Activated naive CD4-positive, alpha-beta T cell treated with anti-CD3 and anti-CD28 coated beads, Interleukin-2, amount 10 ng/mL, durations not matched to agents 7 days and 5 days (primary cell): ENCODE data around the gene DBET.
"Not testable (repeated sequence)": the region's sequence is repeated elsewhere in the genome, so short reads cannot be mapped to it uniquely, and the experiment has no call there.

ENCODE experiments used
- CTCF ChIA-PET: fragments of 350-600 bp; sonication (Branson Sonifier 250); formaldehyde crosslinking; loops from one replicate; lab custom pipeline; 2021; ENCODE audit warnings: antibody characterized with exemption; lab: Charles Lee
- DNase-seq: peaks from one replicate; pipeline ENCODE4 v3.0.0-alpha.2; 2020
- H3K27ac Mint-ChIP-seq: one replicate; pipeline ENCODE4 v1.8.0; 2021; ENCODE audit warnings: mild to moderate bottlenecking, moderate library complexity, mixed read lengths
- H3K27me3 Mint-ChIP-seq: one replicate; pipeline ENCODE4 v1.8.0; 2021; ENCODE audit warnings: mild to moderate bottlenecking, mixed read lengths
- H3K36me3 Mint-ChIP-seq: one replicate; pipeline ENCODE4 v1.8.0; 2021; ENCODE audit warnings: mixed read lengths
- H3K4me1 Mint-ChIP-seq: one replicate; pipeline ENCODE4 v1.8.0; 2021; ENCODE audit warnings: mixed read lengths
- H3K4me3 Mint-ChIP-seq: one replicate; pipeline ENCODE4 v1.8.0; 2021; ENCODE audit warnings: mild to moderate bottlenecking, moderate library complexity, mixed read lengths
- H3K9me3 Mint-ChIP-seq: one replicate; pipeline ENCODE4 v1.8.0; 2021; ENCODE audit warnings: mixed read lengths

Gene DBET

DNA sequence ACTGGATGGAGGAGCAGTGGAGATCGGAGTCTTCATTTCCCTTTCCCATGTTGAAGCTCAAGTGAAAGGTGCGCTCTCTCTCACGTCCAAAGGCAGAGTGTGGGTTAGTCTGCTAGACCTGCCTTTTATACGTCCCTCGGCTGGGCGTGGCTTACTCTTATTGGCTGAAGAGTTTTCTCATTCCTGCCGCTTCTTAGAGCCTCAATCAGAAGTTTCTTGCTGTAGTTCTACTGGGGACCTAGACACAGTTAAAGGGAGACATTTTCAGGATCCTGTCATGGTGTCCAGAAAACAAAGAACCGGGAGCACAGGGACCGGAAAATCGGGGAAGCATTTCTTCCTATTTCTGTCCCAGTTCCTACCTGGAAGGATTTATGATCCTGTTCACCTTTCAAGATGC lies 37.1 kb upstream of the DBET start, which contains the start of gene FRG2:
Gene FRG2, minus strand, starts transcription at position 101 of the 400 bp plus-strand sequence. Its CDS starts 52 bp downstream, at position 49.
- not testable (repeated sequence) for DNase-seq

DNA sequence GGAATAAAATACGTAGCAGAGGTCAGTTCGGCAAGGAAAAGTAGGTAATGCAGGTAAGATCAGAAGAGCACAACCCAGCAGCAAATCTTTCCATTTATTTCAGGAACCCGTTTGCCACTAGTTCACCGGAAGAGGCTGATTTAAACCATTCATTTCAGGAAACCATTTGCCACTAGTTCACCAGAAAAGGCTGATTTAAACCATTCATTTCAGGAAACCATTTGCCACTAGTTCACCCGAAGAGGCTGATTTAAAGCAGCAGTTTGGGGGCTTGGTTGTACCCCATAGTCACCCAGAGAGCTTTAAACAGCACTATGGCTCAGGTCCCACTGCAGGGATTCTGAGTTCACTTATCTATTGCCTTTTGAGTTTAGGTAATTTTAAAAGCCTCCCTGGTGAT lies 33.0 kb upstream of the DBET start:
- H3K27me3 Mint-ChIP-seq, CTCF ChIA-PET, H3K9me3 Mint-ChIP-seq, H3K36me3 Mint-ChIP-seq, H3K4me3 Mint-ChIP-seq, DNase-seq, H3K4me1 Mint-ChIP-seq, H3K27ac Mint-ChIP-seq: not testable (repeated sequence)

More for the DNA sequence above, 37.1 kb upstream of the DBET start, which contains the start of gene FRG2:
- H3K4me1 Mint-ChIP-seq, H3K27ac Mint-ChIP-seq, H3K4me3 Mint-ChIP-seq, CTCF ChIA-PET, H3K36me3 Mint-ChIP-seq, H3K9me3 Mint-ChIP-seq: not testable (repeated sequence)
- peaks cover 16% of the 10 kb centered on the region for H3K27me3 Mint-ChIP-seq

DNA sequence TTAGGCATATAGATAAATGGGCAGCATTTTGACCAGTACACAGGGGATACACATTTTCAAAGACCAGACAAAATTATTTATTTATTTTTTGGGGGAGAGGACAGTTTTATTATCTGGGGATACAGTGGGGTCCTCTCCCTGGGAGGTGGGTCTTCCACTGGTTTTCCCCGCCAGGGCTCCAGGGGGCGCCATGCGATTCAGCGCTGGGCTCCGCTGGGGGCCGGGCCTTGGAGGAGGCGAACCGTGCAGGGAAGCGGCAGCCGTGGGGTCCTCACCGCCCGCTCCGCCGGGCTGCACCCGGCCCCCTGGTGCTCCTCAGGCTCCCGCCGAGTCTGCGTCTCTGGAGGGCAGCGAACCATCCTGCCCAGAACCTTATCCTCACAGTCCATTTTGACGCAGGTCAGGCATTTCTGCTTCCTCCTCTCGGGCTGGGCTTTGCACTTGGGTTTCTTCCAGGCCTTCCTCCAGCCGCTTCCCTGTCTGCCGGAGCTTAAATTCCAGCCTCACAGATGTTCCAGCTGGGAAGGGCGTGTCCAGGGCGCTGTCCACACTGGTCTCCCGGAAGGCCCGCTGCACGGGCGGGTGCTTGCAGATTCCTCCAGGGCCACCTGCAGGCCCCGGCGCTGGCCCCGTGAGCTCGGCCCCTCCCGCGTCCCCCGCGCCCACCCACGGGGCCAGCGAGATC lies 26.5 kb upstream of the DBET start:
- H3K4me3 Mint-ChIP-seq, H3K4me1 Mint-ChIP-seq, CTCF ChIA-PET, H3K36me3 Mint-ChIP-seq, H3K9me3 Mint-ChIP-seq, H3K27ac Mint-ChIP-seq, H3K27me3 Mint-ChIP-seq: not testable (repeated sequence)
- peak; percentile 38 for DNase-seq

DNA sequence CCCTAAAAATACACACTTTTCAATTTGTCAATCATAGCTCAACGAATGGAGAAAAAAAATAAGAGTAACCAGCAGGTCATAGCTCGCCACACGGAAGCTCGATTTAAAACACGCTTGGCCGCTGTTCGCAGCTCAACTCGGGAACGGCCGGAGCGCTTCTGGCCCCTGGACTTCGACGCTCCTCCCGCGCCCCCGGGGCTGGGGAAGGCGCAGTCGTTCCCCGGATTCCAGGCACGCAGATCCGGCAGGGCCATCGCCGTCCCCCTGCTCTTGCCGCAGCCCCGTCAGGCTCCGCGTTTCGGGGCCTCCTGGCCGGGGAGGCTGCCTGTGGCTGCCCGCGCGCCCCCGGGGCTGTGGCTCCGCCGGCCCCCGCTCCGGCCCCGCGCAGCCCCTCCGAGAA lies 23.4 kb upstream of the DBET start:
- H3K4me3 Mint-ChIP-seq, CTCF ChIA-PET, H3K4me1 Mint-ChIP-seq, H3K27ac Mint-ChIP-seq, H3K36me3 Mint-ChIP-seq, DNase-seq, H3K9me3 Mint-ChIP-seq, H3K27me3 Mint-ChIP-seq: not testable (repeated sequence)

DNA sequence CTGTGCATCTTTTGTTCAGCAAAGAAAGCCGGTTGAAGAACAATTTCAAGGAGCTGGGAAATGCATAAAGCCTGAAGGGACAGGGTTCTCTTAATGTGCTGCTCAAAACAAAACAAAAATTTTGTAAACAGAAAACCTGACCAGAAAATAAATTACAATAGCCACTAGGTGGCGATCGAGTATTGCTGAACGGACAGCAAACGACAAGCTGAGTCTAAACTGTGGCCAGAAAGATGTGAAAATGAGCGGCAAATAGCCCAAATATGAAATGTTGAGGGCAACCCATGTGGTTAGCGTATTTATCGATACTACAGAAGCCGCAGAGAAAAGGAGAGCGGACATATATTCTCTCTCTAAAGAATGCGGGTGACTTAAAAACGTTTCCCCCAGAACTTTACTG lies 16.7 kb upstream of the DBET start:
- H3K9me3 Mint-ChIP-seq, CTCF ChIA-PET, H3K4me1 Mint-ChIP-seq, H3K4me3 Mint-ChIP-seq, DNase-seq, H3K36me3 Mint-ChIP-seq, H3K27me3 Mint-ChIP-seq, H3K27ac Mint-ChIP-seq: not testable (repeated sequence)

DNA sequence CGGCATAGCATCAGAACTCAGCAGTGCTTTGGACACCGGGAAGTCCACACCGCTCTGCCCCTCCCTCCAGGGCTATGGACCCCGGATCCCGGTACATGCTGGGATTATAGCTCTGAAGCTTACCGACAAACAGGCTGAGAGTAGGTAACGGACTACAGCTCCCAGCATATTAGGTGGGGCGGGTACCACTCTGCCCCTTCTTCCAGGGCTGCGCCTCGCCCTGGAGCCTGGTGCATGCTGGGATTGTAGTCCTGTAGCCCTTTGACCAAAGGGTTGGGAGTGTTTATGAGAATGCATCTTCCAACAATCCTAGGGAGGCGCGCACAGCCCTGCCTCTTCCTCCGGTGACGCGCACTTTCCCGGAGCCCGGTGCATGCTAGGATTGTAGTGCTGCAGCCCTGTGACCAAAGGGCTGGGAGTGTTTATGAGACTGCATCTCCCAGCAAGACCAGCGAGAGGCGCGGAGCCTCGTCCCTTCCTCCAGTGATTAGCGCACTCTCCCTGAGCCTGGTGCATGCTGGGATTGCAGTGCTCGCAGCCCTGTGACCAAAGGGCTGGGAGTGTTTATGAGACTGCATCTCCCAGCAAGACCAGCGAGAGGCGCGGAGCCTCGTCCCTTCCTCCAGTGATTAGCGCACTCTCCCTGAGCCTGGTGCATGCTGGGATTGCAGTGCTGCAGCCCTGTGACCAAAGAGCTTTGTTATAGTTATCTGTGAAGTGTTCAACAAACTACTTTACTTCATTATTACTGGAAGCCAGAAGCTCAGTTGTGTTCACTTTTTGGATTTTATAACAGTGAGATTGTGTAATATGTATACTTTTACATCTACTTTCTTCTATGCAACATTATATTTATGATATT lies 14.7 kb upstream of the DBET start:
- H3K36me3 Mint-ChIP-seq, CTCF ChIA-PET, H3K4me1 Mint-ChIP-seq, H3K4me3 Mint-ChIP-seq, H3K27me3 Mint-ChIP-seq, H3K27ac Mint-ChIP-seq, DNase-seq, H3K9me3 Mint-ChIP-seq: not testable (repeated sequence)

DNA sequence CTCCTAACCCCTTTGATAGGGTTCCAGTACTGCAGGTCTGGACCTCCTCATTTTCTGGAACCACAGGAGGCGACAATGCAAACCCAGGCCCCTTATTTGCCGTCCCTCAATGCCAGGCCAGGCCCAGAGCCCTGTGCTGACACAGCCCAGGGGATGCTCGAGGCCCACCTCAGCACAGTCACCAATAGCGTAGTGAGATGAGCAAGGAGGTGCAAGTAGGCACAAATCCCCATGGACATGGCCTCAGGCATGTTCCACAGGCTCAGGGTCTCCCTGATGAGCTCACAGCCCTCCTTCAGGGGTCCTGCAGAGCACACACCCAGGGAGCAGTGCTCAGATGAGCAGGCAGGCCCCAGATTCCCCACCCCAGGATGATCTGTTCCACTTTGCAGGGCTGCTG lies 5.3 kb upstream of the DBET start:
- H3K27me3 Mint-ChIP-seq, CTCF ChIA-PET, DNase-seq, H3K9me3 Mint-ChIP-seq, H3K4me1 Mint-ChIP-seq, H3K4me3 Mint-ChIP-seq, H3K27ac Mint-ChIP-seq, H3K36me3 Mint-ChIP-seq: not testable (repeated sequence)

DNA sequence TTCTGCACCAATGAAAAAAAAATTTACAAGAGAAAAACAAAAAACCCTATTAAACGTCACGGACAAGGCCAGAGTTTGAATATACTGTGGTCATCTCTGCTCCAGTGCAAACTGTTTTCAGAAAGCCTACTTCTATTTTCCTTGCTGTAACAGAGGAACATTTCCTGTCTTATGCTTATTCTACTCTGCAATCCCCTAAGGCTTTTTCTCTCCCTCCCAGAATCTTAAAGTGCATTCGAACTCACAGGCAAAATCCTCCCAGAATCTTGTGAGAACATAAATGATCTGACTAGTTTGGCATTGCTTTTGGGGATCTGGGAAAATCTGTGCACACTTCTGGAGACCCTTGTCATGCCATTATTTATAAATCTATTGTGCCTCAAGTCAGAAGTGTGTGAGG lies 503 bp downstream of the DBET start:
- H3K4me3 Mint-ChIP-seq, H3K27me3 Mint-ChIP-seq, H3K36me3 Mint-ChIP-seq: not testable (repeated sequence)

DNA sequence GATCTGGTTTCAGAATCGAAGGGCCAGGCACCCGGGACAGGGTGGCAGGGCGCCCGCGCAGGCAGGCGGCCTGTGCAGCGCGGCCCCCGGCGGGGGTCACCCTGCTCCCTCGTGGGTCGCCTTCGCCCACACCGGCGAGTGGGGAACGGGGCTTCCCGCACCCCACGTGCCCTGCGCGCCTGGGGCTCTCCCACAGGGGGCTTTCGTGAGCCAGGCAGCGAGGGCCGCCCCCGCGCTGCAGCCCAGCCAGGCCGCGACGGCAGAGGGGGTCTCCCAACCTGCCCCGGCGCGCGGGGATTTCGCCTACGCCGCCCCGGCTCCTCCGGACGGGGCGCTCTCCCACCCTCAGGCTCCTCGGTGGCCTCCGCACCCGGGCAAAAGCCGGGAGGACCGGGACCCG lies 4.0 kb downstream of the DBET start:
- not testable (repeated sequence) for H3K9me3 Mint-ChIP-seq, DNase-seq, H3K27me3 Mint-ChIP-seq

More for the DNA sequence above, 503 bp downstream of the DBET start:
- H3K4me1 Mint-ChIP-seq, DNase-seq, H3K27ac Mint-ChIP-seq, H3K9me3 Mint-ChIP-seq, CTCF ChIA-PET: not testable (repeated sequence)

DNA sequence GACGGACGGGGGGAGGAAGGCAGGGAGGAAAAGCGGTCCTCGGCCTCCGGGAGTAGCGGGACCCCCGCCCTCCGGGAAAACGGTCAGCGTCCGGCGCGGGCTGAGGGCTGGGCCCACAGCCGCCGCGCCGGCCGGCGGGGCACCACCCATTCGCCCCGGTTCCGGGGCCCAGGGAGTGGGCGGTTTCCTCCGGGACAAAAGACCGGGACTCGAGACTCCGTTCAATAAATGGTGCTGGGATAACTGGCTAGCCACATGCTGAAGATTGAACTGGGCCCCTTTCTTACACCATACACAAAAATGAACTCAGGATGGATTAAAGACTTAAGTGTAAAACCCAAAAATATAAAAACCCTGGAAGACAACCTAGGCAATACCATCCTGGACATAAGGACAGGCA lies 28.8 kb downstream of the DBET start:
- not testable (repeated sequence) for H3K36me3 Mint-ChIP-seq

More for the DNA sequence above, 4.0 kb downstream of the DBET start:
- H3K4me3 Mint-ChIP-seq, H3K27ac Mint-ChIP-seq, CTCF ChIA-PET, H3K4me1 Mint-ChIP-seq, H3K36me3 Mint-ChIP-seq: not testable (repeated sequence)

DNA sequence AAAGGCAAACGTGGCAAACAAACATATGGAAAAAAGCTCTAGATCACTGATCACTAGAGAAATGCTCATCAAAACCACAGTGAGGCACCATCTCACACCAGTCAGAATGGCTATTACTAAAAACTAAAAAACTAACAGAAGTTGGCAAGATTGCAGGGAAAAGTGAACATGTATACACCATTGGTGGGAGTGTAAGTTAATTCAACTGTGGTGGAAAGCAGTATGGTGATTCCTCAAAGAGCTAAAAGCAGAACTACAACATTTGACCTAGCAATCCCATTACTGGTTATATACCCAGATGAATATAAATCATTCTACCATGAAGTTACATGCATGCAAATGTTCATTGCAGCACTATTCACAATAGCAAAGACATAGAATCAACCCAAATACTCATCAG lies 29.7 kb downstream of the DBET start:
- H3K9me3 Mint-ChIP-seq, H3K27me3 Mint-ChIP-seq, H3K4me3 Mint-ChIP-seq, H3K27ac Mint-ChIP-seq, CTCF ChIA-PET, H3K36me3 Mint-ChIP-seq, H3K4me1 Mint-ChIP-seq, DNase-seq: not testable (repeated sequence)

More for the DNA sequence above, 28.8 kb downstream of the DBET start:
- H3K4me3 Mint-ChIP-seq, H3K9me3 Mint-ChIP-seq, DNase-seq, H3K27ac Mint-ChIP-seq, CTCF ChIA-PET, H3K4me1 Mint-ChIP-seq, H3K27me3 Mint-ChIP-seq: not testable (repeated sequence)

DNA sequence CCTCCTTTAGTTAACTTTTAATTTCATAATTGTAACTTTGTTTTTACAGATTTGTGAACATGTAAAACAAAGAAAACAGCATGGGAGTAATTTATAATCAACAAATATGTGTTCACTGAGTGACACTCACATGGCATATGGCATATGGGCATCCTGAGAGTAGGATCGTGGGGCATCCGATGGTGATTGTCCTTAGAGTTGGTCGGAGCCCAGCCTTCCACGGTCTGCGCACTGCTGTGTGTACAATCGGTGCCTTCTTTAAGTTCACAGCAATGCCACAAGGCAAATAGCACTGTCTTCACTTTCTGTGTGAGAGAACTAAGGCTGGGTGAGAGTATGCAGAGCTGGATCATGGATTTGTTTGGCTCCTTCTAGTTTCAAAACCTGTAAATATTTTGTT lies 31.0 kb downstream of the DBET start:
- DNase-seq, CTCF ChIA-PET, H3K4me1 Mint-ChIP-seq, H3K36me3 Mint-ChIP-seq, H3K9me3 Mint-ChIP-seq, H3K4me3 Mint-ChIP-seq, H3K27me3 Mint-ChIP-seq, H3K27ac Mint-ChIP-seq: not testable (repeated sequence)

DNA sequence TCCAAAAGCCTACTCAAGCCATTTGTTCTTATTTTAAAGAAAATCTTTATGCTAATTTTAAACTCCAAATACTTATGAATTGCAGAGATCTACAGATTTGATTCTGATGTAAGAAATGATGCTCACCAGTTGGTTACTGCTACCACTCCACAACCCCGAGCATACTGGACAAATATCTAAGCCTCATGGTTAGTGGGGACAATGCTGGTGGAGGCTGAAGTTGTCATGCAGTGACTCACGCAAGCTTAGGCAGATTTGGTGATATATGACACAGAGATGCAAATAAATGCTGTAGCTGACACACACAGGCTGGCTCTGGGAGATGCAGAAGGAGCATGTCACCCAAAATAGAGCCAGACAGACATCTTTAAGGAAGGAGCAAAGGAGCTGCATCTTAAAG lies 35.3 kb downstream of the DBET start:
- H3K4me3 Mint-ChIP-seq, DNase-seq, H3K4me1 Mint-ChIP-seq, H3K36me3 Mint-ChIP-seq, H3K9me3 Mint-ChIP-seq, CTCF ChIA-PET, H3K27ac Mint-ChIP-seq, H3K27me3 Mint-ChIP-seq: not testable (repeated sequence)

DNA sequence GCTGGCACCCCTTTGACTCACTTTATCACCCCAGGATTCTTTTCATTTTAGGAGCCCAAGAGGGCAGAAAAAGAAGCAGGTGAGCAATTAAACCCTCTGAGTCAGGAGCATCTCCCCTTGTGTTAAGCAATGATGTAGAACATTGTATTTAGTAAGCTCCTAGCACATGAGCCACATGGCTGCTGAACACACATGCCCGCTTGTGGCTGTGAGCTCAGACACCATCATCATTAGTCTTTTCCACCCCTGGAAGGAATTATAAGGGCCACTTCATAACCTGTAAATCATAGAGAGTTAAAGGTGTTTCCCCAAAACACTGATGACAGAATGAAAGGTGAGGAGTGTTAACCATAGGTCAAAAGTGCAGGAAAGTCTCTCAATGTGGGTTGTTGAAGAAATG lies 37.2 kb downstream of the DBET start:
- H3K27ac Mint-ChIP-seq, H3K4me1 Mint-ChIP-seq, CTCF ChIA-PET, H3K9me3 Mint-ChIP-seq, H3K36me3 Mint-ChIP-seq, H3K27me3 Mint-ChIP-seq, H3K4me3 Mint-ChIP-seq, DNase-seq: not testable (repeated sequence)

DNA sequence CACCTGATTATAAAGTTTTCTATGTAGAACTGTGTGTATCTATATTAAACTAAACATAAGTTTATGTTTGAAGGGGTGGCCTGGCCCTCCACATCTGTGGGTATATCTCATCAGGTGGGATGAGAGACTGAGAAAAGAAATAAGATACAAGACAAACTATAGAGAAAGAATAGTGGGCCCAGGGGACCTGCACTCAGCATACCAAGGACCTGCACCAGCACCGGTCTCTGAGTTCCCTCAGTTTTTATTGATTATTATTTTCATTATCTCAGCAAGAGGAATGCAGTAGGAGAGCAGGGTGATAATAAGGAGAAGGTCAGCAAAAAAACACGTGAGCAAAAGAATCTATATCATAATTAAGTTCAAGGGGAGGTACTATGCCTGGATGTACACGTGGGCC lies 41.9 kb downstream of the DBET start:
- H3K27ac Mint-ChIP-seq, H3K4me3 Mint-ChIP-seq, H3K27me3 Mint-ChIP-seq, H3K4me1 Mint-ChIP-seq, H3K36me3 Mint-ChIP-seq, CTCF ChIA-PET, H3K9me3 Mint-ChIP-seq, DNase-seq: not testable (repeated sequence)
